HG03280 (cell line): ENCODE data around the gene PCNX2.

Source experiments
- ATAC-seq: cut with Tn5 transposase; IDR thresholded peaks from one replicate; pipeline ENCODE4 v1.9.1; 2021; ENCODE audit warnings: mild to moderate bottlenecking, moderate library complexity; ENCODE audit not compliant: unreplicated experiment

The PCNX2 gene

DNA sequence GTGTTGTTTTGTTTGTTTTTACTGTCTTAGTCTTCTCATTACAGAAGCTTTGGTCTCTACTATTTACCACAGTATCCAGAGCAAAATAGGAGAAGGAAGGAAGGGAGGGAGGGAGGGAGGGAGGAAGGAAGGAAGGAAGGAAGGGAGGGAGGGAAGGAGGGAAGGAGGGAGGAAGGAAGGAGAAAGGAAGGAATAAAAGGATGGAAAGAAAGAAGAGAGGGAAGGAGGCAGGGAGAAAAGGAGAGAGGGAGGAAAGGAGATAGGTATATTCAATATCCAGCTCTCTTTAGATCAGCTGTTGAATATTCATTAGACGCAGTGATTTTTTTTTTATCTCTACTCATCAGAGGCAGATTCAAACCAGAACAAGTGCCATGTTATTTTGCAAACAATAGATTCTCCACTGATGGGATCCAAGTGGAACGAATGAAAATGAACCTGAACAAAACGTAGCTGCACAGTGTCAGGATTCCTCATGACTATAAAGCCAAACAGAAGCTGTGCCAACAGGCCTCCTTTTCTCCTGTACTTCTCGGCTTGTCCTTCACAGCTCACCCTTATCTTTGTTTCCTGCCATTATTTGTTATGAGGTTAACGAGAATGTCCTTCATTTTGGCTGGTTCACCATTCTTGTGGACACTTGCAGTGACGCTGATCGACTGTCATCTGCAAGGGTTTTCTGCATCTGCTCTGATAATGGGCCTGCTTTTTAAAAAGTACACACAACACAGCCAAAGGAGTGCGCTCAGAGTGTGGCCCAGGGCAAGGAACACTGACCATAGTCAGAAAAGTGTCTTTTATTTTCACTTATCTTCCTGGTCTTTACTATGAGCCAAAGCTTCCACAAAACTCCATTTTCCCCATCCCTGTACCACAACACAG lies 352.9 kb downstream of the PCNX2 start:
- no peak for ATAC-seq

GRCh38 chr1:232940262-232940661 lies 355.3 kb downstream of the PCNX2 start:
- no peak for ATAC-seq

- ATAC-seq: no peak
Measured at GRCh38 chr1:232939748-232940147, 355.8 kb downstream of the PCNX2 start.

- no peak for ATAC-seq
Measured at GRCh38 chr1:232938926-232939325, 356.6 kb downstream of the PCNX2 start.

GRCh38 chr1:232937741-232938375 lies 357.7 kb downstream of the PCNX2 start:
- ATAC-seq: no peak

DNA sequence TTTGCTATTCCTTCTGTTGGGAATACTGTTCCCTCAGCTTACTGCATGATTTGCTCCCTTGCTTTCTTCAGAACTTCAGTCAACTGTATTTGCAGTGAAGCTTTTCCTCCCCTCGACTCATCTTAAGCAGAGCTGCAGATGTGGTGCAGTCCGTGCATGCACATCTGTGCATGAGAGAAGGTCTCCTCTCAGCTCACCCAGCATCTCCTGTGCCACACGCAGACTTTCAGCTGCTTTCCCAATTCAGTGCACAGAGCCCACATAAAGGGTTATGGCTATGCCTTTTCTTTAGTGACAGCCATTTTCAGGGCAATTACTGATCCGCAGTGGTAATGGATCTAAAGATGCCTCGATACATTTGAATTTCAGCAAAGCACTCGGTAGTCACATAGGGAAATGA lies 358.6 kb downstream of the PCNX2 start:
- no peak for ATAC-seq
